Progenitor cell of endocrine pancreas (in vitro differentiated cells): Measurements from ENCODE around the gene NUP210. TPM values are rescaled to one million over a fixed set of nuclear protein-coding genes. Genes with fewer than 3 reads are reported as not detected.

Experiments used
- DNase-seq: peaks from one replicate; pipeline ENCODE4 v3.0.0; 2021; ENCODE audit warnings: low spot score; ENCODE audit not compliant: unreplicated experiment
- H3K27ac Mint-ChIP-seq: 2 replicates; pipeline ENCODE4 v1.8.0; 2021; ENCODE audit warnings: mild to moderate bottlenecking, moderate library complexity, mixed read lengths
- H3K27me3 Mint-ChIP-seq: 2 replicates; pipeline ENCODE4 v1.8.0; 2021; ENCODE audit warnings: mixed read lengths
- H3K36me3 Mint-ChIP-seq: 2 replicates; pipeline ENCODE4 v1.8.0; 2022; ENCODE audit warnings: mixed read lengths; ENCODE audit not compliant: insufficient read depth
- H3K4me1 Mint-ChIP-seq: 2 replicates; pipeline ENCODE4 v1.8.0; 2021; ENCODE audit warnings: low read depth, mixed read lengths
- H3K4me3 Mint-ChIP-seq: 2 replicates; pipeline ENCODE4 v1.8.0; 2021; ENCODE audit warnings: low read depth, mild to moderate bottlenecking, moderate library complexity, mixed read lengths
- H3K9me3 Mint-ChIP-seq: 2 replicates; pipeline ENCODE4 v1.8.0; 2021; ENCODE audit warnings: low read depth, mixed read lengths
- total RNA-seq: library from RNA; stranded (reverse); gene quantifications from 2 replicates; pipeline ENCODE4 v1.2.1, GENCODE V29; 2021
- TF ChIP-seq, protein P1 (sequence below): fragments of 200-600 bp; sonication (generic); IDR thresholded peaks from one replicate; pipeline ENCODE4 v1.5.0; 2021; ENCODE audit warnings: antibody characterized with exemption, mild to moderate bottlenecking; ENCODE audit not compliant: unreplicated experiment

Gene NUP210
- total RNA-seq, 1 donor from 2014 or later: 78.2 TPM

DNA sequence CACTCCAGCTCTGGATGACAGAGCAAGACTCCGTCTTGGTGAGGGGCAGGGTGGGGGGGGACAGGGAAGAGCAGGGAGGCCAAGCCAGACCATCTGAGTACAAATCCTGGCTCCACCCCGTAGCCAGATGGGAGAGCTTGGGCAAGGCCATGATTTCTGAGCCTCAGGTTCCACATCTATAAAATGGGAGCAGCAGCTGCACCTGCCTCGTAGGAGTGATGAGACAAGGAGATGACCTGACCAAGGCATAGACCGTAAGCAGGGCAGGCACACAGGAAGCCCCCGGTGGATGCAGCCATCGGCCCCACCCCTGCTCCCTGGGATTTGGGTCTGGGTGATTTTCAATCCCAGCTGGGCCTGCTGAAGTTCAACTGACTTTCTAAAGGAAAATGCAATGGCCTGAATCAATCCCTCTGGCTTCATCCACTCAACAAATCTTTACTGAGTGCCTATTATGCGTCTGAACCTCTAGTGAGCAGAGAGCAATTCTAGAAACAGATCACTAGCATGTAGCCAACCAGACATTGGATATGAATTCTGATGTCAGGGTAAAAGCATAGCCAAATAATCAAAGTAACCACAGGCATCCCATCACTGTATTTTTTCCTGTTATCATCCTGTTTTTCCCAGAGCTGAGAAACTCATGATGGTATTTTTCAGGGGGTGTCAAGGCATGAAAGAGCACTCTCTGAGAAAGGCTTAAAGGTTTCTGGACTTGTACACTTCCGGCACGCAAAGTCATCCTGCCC, 141.2 kb downstream of the NUP210 start:
- no peak for DNase-seq
- H3K4me3 Mint-ChIP-seq: no peak overlapping the region
- no peaks in the 10 kb centered on the region for H3K9me3 Mint-ChIP-seq
- no peaks in the 10 kb centered on the region for H3K36me3 Mint-ChIP-seq
- H3K4me1 Mint-ChIP-seq: peaks cover 2% of the 10 kb centered on the region
- no peak overlapping the region for H3K27ac Mint-ChIP-seq
- TF ChIP-seq, protein P1, sequence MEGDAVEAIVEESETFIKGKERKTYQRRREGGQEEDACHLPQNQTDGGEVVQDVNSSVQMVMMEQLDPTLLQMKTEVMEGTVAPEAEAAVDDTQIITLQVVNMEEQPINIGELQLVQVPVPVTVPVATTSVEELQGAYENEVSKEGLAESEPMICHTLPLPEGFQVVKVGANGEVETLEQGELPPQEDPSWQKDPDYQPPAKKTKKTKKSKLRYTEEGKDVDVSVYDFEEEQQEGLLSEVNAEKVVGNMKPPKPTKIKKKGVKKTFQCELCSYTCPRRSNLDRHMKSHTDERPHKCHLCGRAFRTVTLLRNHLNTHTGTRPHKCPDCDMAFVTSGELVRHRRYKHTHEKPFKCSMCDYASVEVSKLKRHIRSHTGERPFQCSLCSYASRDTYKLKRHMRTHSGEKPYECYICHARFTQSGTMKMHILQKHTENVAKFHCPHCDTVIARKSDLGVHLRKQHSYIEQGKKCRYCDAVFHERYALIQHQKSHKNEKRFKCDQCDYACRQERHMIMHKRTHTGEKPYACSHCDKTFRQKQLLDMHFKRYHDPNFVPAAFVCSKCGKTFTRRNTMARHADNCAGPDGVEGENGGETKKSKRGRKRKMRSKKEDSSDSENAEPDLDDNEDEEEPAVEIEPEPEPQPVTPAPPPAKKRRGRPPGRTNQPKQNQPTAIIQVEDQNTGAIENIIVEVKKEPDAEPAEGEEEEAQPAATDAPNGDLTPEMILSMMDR: no peak
- H3K27me3 Mint-ChIP-seq: peaks cover 53% of the 10 kb centered on the region

DNA sequence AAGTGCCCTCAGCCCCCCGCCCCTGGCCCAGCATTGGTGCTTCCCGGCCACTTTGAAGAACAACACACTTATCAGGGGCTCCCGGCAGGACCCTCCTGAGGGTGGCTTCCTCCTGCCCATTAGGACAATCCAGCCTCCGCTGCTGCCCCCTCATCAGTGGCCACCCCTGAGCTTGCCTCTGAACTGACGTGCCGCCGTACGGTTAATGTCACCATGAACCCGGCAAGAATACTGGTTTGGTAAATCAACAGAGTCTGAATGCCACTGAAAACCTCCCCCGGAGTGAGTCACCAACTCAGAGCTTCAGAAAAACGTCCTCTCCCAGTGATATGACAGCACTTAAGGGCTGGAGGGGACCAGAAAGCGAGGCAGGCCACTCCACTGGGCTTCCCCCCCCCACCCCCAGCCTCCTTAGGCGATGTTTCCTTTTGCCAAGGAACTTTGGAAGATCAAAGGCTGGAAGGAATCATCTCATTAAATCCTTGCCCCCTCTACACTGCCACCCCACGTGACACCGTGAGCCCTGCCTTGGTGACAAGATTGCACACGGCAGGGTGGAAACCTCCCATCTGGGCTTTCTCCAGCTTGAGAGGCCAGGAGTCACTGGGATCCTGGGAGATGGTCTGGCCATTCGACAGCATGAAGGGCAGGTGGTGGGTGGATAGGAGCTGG, 142.1 kb downstream of the NUP210 start:
- no peaks in the 10 kb centered on the region for H3K36me3 Mint-ChIP-seq
- TF ChIP-seq, protein P1: no peak
- peaks cover 2% of the 10 kb centered on the region for H3K4me1 Mint-ChIP-seq
- no peak overlapping the region for H3K27ac Mint-ChIP-seq
- no peaks in the 10 kb centered on the region for H3K9me3 Mint-ChIP-seq
- H3K4me3 Mint-ChIP-seq: no peak overlapping the region
- no peak for DNase-seq
- peaks cover 44% of the 10 kb centered on the region for H3K27me3 Mint-ChIP-seq

DNA sequence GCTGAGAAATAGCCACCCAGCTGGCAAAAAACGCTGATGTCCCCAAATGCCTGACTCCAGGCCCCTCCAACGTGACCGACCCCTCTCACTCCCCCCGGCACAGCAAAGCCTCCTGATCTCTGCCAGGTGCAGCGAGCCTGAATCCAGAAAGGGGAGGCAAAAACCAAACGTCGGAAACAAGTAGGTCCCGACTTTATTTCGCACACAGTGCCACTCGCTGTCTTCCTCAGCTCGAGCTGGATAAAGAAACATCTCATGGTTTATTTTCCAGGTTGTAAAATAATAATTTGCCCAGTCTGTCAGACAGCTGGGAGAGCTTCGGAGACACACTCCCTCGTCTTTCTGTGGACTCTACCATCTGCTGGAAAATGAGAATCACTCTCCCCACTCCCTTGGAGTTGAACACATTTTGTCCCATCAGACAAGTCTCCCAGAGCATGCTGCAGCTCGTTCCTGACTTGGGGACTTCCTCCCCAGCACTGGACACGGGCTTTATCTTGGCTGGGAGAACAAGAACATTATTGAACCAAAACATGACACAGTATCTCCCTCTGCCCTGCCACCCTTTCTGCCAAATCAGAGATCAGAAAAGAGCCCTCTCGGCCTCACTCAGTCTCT, 142.8 kb downstream of the NUP210 start:
- TF ChIP-seq, protein P1: no peak
- Mint-ChIP-seq H3K36me3 (no peaks in the 10 kb centered on the region), H3K4me1 (peaks cover 2% of the 10 kb centered on the region), H3K9me3 (no peaks in the 10 kb centered on the region), H3K27ac (no peak overlapping the region), H3K27me3 (peaks cover 47% of the 10 kb centered on the region), H3K4me3 (no peak overlapping the region)
- no peak for DNase-seq

DNA sequence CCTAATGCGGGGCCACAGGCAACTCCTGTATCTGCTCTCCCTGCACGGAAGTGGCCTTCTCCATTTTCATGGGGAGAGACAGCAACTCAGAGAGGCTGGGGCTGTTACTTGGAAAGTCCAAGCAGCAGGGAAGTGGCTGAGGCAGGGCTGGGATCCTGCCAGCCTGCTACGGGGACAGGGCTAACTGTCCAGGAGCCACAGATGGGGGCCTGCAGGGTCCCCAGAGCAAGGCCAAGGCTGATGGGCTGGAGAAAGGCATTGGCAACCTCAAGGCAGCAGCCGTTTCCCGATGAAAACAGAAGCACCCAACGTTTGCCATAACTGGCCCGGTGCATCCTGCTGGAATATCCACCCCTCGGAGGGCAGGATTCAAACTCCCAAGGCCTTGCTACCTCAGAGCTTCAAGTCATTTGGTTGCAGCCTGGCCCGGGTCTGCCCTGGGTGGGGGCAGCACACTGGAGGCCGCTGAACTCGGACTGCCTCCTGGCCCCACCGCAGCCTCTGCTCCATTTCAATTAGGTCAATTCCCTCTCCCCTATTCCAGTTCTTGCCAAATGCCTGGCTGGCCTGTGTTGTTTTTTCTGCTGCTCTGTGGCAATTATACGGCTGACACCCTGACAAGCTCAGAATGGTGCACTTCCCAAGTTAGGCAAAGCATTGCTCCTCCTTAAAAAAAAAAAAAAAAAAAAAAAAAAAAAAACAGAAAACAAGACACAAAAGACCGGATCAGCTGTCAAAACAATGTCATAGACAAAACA, 143.5 kb downstream of the NUP210 start:
- no peak overlapping the region for H3K4me3 Mint-ChIP-seq
- H3K9me3 Mint-ChIP-seq: no peaks in the 10 kb centered on the region
- H3K27me3 Mint-ChIP-seq: peaks cover 43% of the 10 kb centered on the region
- H3K4me1 Mint-ChIP-seq: peaks cover 1% of the 10 kb centered on the region
- H3K27ac Mint-ChIP-seq: no peak overlapping the region
- H3K36me3 Mint-ChIP-seq: no peaks in the 10 kb centered on the region
- TF ChIP-seq, protein P1: no peak
- DNase-seq: no peak
